BLaER1 treated with 17β-estradiol and CSF1 and Interleukin-3, amounts not matched to agents 10 nM and 100 nM (cell line): ENCODE results near the gene STX11.

Experiments used
- H3K27ac ChIP-seq, 11 experiments: shearing (Covaris generic); formaldehyde crosslinking; 2 replicates each; pipeline ENCODE4 v1.8.1; 2022
- H3K27me3 ChIP-seq, 11 experiments: shearing (Covaris generic); formaldehyde crosslinking; 2 replicates each; pipeline ENCODE4 v1.8.1; 2022
- H3K36me3 ChIP-seq, 11 experiments: shearing (Covaris generic); formaldehyde crosslinking; 2 replicates each; pipeline ENCODE4 v1.8.1; 2022
- H3K4me1 ChIP-seq, 10 experiments: shearing (Covaris generic); formaldehyde crosslinking; 2 replicates each; pipeline ENCODE4 v1.8.1; 2022
- H3K4me2 ChIP-seq, 11 experiments: shearing (Covaris generic); formaldehyde crosslinking; 2 replicates each; pipeline ENCODE4 v1.8.1; 2022
- H3K4me3 ChIP-seq, 10 experiments: shearing (Covaris generic); formaldehyde crosslinking; 2 replicates each; pipeline ENCODE4 v1.8.1; 2022
- H3K9ac ChIP-seq, 11 experiments: shearing (Covaris generic); formaldehyde crosslinking; 2 replicates each; pipeline ENCODE4 v1.8.1; 2022
- H3K9me3 ChIP-seq, 11 experiments: shearing (Covaris generic); formaldehyde crosslinking; replicated peaks in 1 of 11; 2 replicates each; pipeline ENCODE4 v1.8.1; 2022
- H4K20me1 ChIP-seq, 11 experiments: shearing (Covaris generic); formaldehyde crosslinking; 2 replicates each; pipeline ENCODE4 v1.8.1; 2022
- Cebpa-rat ChIP-seq, 11 experiments: shearing (Covaris generic); IDR thresholded peaks; 2 replicates each; pipeline ENCODE4 v1.8.1; 2022

The STX11 gene

GRCh38 chr6:144149894-144150709, at the start of gene STX11:
Gene STX11, plus strand, starts transcription at chr6:144150517. Its CDS starts 36,111 bp downstream, at chr6:144186628.
- Histone ChIP-seq H3K36me3 (no peaks in the 10 kb centered on the region), H3K4me1 (peaks cover 12 to 44% (median 15%) of the 10 kb centered on the region in 10 experiments), H3K27me3 (peaks cover 0 to 23% (median 14%) of the 10 kb centered on the region in 11 experiments; a peak in 13 of 22 replicates), H4K20me1 (no peaks in the 10 kb centered on the region; a peak in 1 of 22 replicates), H3K9ac (peak within 1 kb of the TSS; percentile 52 to 80 (median 78)), H3K9me3 (no peaks in the 10 kb centered on the region), H3K4me3 (peak within 1 kb of the TSS; percentile 66 to 84 (median 72)), H3K27ac (peak within 1 kb of the TSS in 10 of 11 experiments; percentile 6 to 79 (median 58); a peak in 17 of 22 replicates), H3K4me2 (peak within 1 kb of the TSS; percentile 80 to 99 (median 93))
- TF ChIP-seq Cebpa-rat (IDR thresholded peaks at IDR 0.05), result no peak

DNA sequence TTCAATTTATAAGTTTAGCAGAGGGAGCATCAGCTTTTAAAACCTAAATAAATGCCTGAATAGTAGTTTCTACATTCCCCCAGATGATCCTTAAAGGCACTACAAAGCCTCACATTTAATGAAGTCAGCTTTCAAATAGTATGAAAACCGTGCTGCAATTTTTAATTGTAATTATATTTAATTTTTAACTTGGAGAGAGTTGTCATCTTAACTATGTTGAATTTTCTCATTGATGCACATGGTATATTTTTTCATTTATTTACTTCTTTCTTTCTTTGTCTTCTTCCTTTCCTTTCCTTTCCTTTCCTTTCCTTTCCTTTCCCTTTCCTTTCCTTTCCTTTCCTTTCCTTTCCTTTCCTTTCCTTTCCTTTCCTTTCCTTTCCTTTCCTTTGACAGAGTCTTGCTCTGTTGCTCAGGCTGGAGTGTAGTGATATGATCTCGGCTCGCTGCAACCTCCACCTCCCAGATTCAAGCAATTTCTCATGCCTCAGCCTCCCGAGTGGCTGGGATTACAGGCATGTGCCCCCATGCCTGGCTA, 47.2 kb upstream of the STX11 start:
- Histone ChIP-seq H3K4me2 (no peak overlapping the region), H3K4me1 (no peaks in the 10 kb centered on the region), H3K9ac (no peak overlapping the region), H3K9me3 (no peaks in the 10 kb centered on the region), H4K20me1 (no peaks in the 10 kb centered on the region), H3K36me3 (no peaks in the 10 kb centered on the region), H3K4me3 (no peak overlapping the region), H3K27ac (no peak overlapping the region), H3K27me3 (no peaks in the 10 kb centered on the region)
- TF ChIP-seq Cebpa-rat (IDR thresholded peaks at IDR 0.05), result no peak

DNA sequence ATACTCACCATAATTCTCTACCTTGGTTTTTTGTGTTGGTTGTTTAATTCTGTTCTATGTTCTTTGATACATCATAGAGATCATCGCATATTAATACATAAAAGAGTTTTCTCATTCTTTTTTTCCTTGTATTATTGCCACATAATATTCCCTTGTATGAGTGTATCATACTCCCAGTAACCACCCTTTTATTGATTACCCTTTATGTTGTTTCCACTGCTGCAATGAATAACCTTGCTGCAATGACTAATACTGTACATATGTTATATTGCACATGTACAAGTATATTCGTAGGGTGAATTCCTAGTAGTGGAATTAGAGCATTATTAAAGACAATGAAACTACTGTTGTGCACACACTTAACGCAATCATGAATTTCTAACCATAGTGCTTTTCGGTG, 45.8 kb upstream of the STX11 start:
- H4K20me1 ChIP-seq, result no peaks in the 10 kb centered on the region
- H3K4me3 ChIP-seq, result no peak overlapping the region
- no peaks in the 10 kb centered on the region for H3K9me3 ChIP-seq
- no peak overlapping the region for H3K27ac ChIP-seq
- TF ChIP-seq Cebpa-rat (IDR thresholded peaks at IDR 0.05), result no peak
- H3K4me2 ChIP-seq, result no peak overlapping the region
- no peaks in the 10 kb centered on the region for H3K36me3 ChIP-seq
- no peaks in the 10 kb centered on the region for H3K27me3 ChIP-seq
- H3K4me1 ChIP-seq, result no peaks in the 10 kb centered on the region
- no peak overlapping the region for H3K9ac ChIP-seq

DNA sequence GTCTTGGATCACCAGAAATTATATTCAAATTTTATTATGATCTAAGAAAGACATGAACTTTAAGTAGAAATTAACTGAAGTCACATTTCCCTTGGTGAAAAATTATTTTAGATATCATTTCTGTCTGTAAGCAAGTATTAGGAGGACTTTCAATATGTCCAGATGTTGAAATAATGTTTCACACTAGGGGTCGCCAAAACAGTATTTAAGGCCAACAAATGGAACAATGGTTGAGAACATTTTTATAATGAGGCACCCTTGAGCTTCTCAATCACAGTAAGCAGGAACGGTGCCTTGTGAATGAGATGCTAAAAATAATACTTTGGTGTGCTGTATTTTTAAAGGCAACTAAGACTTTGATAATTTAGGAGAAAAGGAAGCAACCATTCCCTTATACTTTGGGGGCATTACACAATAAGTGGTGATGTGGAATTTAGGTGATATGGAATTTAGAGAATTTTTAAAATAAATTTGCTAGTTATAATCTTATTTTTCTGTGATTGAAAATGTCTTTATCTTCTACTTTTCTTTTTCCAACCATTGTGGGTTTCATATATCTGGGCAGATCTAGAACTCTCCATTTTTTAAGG, 45.3 kb upstream of the STX11 start:
- TF ChIP-seq Cebpa-rat (IDR thresholded peaks at IDR 0.05), result no peak
- H3K9me3 ChIP-seq, result no peaks in the 10 kb centered on the region
- no peaks in the 10 kb centered on the region for H3K27me3 ChIP-seq
- no peaks in the 10 kb centered on the region for H3K36me3 ChIP-seq
- H3K4me2 ChIP-seq, result no peak overlapping the region
- no peaks in the 10 kb centered on the region for H3K4me1 ChIP-seq
- no peak overlapping the region for H3K4me3 ChIP-seq
- H3K9ac ChIP-seq, result no peak overlapping the region
- H3K27ac ChIP-seq, result no peak overlapping the region
- no peaks in the 10 kb centered on the region for H4K20me1 ChIP-seq

DNA sequence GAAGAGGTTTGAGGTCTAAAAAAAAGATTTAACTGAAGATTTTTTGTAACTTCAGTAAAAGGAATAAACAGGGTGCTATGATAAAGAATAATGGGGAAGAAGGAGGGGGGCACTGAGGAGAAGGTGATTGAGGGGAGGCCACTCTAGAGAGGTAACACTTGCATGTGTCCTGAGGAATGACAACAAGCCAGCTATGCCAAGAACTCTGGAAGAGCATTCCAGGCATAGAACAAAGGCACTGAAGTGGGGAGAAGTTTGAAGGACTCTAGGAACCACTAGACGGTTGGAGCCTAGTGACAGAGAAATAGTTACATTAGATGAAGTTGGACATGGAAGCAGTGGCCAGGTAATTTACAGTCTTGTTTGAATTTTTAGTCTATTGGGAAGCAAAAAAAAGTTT, 44.1 kb upstream of the STX11 start:
- no peak overlapping the region for H3K4me2 ChIP-seq
- no peak for TF ChIP-seq Cebpa-rat (IDR thresholded peaks at IDR 0.05)

DNA sequence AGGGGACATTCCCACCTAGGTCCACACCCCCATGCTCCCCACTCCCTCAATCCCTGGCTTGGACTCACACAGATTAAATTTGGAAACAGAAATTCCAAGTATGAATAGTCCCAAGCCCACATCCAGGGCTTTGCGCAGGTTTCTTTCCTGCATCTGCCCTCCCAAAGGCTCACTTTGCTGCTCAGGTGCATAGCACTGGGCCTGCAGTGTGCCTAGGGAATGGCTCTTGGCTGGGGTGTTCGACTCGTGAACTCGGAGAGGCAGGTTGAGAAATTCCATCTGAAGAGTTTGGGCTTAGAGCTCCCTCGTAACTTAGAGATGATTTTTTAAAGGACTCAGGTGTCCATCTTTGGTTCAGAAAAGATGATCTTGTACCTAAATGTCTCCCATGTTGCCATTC, 40.1 kb upstream of the STX11 start:
- no peaks in the 10 kb centered on the region for H3K27me3 ChIP-seq
- H3K27ac ChIP-seq, result no peak overlapping the region
- H3K4me2 ChIP-seq, result no peak overlapping the region
- no peak overlapping the region for H3K9ac ChIP-seq
- no peaks in the 10 kb centered on the region for H3K4me1 ChIP-seq
- no peaks in the 10 kb centered on the region for H4K20me1 ChIP-seq
- H3K9me3 ChIP-seq, result no peaks in the 10 kb centered on the region
- no peak overlapping the region for H3K4me3 ChIP-seq
- no peaks in the 10 kb centered on the region for H3K36me3 ChIP-seq
- no peak for TF ChIP-seq Cebpa-rat (IDR thresholded peaks at IDR 0.05)

More for the DNA sequence above, 44.1 kb upstream of the STX11 start:
- Histone ChIP-seq H3K27ac (no peak overlapping the region), H3K36me3 (no peaks in the 10 kb centered on the region), H3K4me1 (no peaks in the 10 kb centered on the region), H3K27me3 (no peaks in the 10 kb centered on the region), H3K9me3 (no peaks in the 10 kb centered on the region), H3K4me3 (no peak overlapping the region), H4K20me1 (no peaks in the 10 kb centered on the region), H3K9ac (no peak overlapping the region)

GRCh38 chr6:144113366-144113765, 37.0 kb upstream of the STX11 start:
- Histone ChIP-seq H3K4me3 (no peak overlapping the region), H3K4me2 (no peak overlapping the region), H3K9ac (no peak overlapping the region), H4K20me1 (no peaks in the 10 kb centered on the region), H3K9me3 (no peaks in the 10 kb centered on the region), H3K4me1 (no peaks in the 10 kb centered on the region), H3K27me3 (no peaks in the 10 kb centered on the region), H3K36me3 (no peaks in the 10 kb centered on the region), H3K27ac (no peak overlapping the region)
- TF ChIP-seq Cebpa-rat (IDR thresholded peaks at IDR 0.05), result no peak

DNA sequence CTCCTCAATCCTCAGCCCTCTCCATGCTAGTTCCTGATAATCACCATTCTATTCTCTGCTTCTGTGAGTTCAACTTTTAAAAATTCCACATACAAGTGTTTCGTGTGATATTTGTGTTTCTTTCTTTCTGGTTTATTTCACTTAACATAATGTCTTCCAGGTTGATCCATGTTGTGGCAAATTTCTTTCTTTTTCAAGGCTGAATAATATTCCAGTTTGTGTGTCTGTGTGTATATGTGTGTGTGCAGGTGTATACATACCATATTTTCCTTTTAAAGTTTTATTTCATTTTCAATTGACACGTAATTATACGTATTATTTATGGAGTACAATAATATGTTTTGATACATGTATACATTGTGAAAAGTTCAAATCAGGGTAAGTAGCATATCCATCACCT, 35.1 kb upstream of the STX11 start:
- Histone ChIP-seq H3K4me2 (no peak overlapping the region), H3K9ac (no peak overlapping the region), H3K4me1 (no peaks in the 10 kb centered on the region), H4K20me1 (no peaks in the 10 kb centered on the region), H3K27me3 (no peaks in the 10 kb centered on the region), H3K36me3 (no peaks in the 10 kb centered on the region), H3K27ac (no peak overlapping the region), H3K9me3 (no peaks in the 10 kb centered on the region), H3K4me3 (no peak overlapping the region)
- TF ChIP-seq Cebpa-rat (IDR thresholded peaks at IDR 0.05), result no peak

DNA sequence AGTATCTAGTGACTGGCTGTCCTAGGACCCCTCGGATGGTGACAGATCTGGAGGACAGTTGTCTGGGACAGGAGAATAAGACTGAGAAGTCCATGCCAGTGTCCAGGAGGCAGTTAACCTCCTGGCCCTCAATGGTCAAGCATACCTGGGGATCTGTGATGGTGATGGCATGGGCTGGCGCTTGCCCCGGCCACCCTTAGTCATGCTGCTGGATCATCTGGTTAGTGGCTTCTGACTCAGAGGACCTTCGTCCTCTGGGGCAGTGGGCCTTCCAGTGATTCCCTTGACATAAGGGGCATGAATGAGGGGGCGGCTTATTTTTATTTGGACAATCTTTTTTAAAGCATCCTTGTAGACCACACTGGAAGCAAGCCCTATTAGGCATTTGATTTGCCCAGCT, 30.9 kb upstream of the STX11 start:
- H3K9ac ChIP-seq, result no peak overlapping the region
- no peaks in the 10 kb centered on the region for H4K20me1 ChIP-seq
- peaks cover 0 to 14% (median 0%) of the 10 kb centered on the region in 10 experiments; a peak in 3 of 20 replicates for H3K4me1 ChIP-seq
- no peak overlapping the region for H3K4me2 ChIP-seq
- no peaks in the 10 kb centered on the region for H3K9me3 ChIP-seq
- no peak overlapping the region for H3K4me3 ChIP-seq
- TF ChIP-seq Cebpa-rat (IDR thresholded peaks at IDR 0.05), result no peak
- no peaks in the 10 kb centered on the region for H3K27me3 ChIP-seq
- no peaks in the 10 kb centered on the region for H3K36me3 ChIP-seq
- H3K27ac ChIP-seq, result no peak overlapping the region
